ENCODE measurements around the gene CBLB. TPM values are rescaled to one million over a fixed set of nuclear protein-coding genes. Genes with fewer than 3 reads are reported as not detected.

The CBLB gene
- total and polyA plus RNA-seq, 12 donors = 20.4 to 58.9 (median 33.5) TPM

DNA sequence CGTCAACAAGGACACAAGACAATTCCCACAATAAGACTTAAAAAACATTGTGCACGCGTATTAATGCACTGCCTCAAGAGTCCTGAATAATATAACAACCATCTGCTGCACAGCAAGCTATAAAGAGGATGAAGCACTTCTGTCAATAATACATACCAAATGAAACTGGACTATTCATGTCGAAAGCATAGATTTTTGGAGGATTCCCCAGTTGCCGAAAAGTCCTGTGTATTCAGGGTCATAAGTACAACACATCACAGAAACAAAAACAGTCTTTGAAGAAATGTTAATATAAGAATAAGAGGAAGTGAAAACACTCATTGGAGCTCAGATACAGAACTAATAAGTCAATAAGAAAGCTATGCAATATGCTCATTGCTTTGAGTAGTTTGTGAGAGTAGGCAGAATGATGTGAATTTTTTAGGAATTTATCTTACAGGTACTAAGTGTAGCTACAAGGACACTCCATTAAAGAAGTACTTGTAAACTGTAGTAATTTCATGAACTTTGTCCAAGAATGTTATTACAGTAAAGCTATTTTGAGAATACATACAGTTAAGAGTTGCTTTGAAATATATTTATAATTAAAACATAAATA is 31.6 kb downstream of the CBLB start:
- DNase-seq = no peak
- Histone ChIP-seq H3K27me3 (no peaks in the 10 kb centered on the region), H3K4me3 (no peak overlapping the region), H3K27ac (peak overlapping the region in 2 of 5 donors; percentile 2 to 9), H3K9me3 (replicated peaks in 1 of 3) (no peaks in the 10 kb centered on the region), H3K36me3 (replicated peaks in 1 of 2) (no peaks in the 10 kb centered on the region), H3K4me1 (replicated peaks in 1 of 2) (peaks cover 6 to 29% of the 10 kb centered on the region in 2 donors)
- 31 to 53% (median 38%) methylated on average over 5 of the region's 5 CpGs for WGBS, 4 donors
- TF ChIP-seq, protein P1, sequence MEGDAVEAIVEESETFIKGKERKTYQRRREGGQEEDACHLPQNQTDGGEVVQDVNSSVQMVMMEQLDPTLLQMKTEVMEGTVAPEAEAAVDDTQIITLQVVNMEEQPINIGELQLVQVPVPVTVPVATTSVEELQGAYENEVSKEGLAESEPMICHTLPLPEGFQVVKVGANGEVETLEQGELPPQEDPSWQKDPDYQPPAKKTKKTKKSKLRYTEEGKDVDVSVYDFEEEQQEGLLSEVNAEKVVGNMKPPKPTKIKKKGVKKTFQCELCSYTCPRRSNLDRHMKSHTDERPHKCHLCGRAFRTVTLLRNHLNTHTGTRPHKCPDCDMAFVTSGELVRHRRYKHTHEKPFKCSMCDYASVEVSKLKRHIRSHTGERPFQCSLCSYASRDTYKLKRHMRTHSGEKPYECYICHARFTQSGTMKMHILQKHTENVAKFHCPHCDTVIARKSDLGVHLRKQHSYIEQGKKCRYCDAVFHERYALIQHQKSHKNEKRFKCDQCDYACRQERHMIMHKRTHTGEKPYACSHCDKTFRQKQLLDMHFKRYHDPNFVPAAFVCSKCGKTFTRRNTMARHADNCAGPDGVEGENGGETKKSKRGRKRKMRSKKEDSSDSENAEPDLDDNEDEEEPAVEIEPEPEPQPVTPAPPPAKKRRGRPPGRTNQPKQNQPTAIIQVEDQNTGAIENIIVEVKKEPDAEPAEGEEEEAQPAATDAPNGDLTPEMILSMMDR (IDR thresholded peaks at IDR 0.05) = no peak
- TF ChIP-seq POLR2A (IDR thresholded peaks at IDR 0.05) = no peak
- intact Hi-C loops (cut with DNase I) = no loop called here

DNA sequence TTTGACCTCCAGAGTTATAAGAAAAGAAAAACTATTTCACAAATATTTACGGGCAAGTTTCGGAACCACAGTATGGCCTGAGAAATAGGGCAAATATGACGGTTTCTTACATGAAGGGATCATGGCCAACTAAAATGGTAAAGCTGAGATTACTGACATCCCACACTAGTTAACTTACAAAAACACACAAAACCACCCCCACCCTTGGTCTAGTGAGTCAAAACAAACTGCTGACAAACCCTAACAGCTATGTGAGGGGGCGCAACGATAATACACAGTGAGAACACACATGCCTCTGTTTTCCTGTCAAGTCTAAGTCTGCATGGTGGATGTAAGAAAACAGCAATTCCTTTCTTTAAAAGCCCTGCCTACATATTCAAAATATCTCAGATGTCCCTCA is 32.3 kb downstream of the CBLB start:
- no peaks in the 10 kb centered on the region for H3K27me3 ChIP-seq
- intact Hi-C loops (cut with DNase I) = no loop called here
- H3K4me1 ChIP-seq (replicated peaks in 1 of 2) = peaks cover 6 to 29% of the 10 kb centered on the region in 2 donors
- no peaks in the 10 kb centered on the region for H3K36me3 ChIP-seq (replicated peaks in 1 of 2)
- no peak for DNase-seq
- no peaks in the 10 kb centered on the region for H3K9me3 ChIP-seq (replicated peaks in 1 of 3)
- peak overlapping the region in 1 of 5 donors; percentile 22 for H3K27ac ChIP-seq
- no peak overlapping the region for H3K4me3 ChIP-seq
- 66 to 85% (median 79%) methylated on average over 5 of the region's 5 CpGs for whole genome bisulfite sequencing, 4 donors
- TF ChIP-seq, protein P1 (IDR thresholded peaks at IDR 0.05) = no peak
- TF ChIP-seq POLR2A (IDR thresholded peaks at IDR 0.05) = no peak

DNA sequence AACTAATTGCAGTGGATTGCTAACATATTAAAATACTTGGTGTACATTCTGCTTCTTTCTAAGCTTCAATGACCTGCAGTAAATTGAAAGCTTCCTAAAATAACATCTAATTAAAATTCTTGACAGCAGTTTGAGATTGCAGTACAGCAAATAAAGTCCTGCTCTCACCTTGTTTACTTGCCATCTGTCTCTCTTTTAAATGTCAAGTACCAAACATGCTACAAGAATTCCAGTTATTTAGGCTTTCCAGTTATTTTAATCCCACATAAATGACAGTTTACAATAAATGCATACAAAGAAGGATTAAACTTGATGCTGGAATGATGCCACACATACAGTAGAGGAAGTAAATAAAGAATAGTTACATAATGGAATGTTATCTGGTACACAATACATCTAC is 33.2 kb downstream of the CBLB start:
- Histone ChIP-seq H3K27me3 (no peaks in the 10 kb centered on the region), H3K27ac (no peak overlapping the region), H3K4me1 (replicated peaks in 1 of 2) (peaks cover 6 to 31% of the 10 kb centered on the region in 2 donors), H3K4me3 (no peak overlapping the region), H3K36me3 (replicated peaks in 1 of 2) (no peaks in the 10 kb centered on the region), H3K9me3 (replicated peaks in 1 of 3) (no peaks in the 10 kb centered on the region)
- DNase-seq = no peak
- intact Hi-C loops (cut with DNase I) = no loop called here
- TF ChIP-seq, protein P1 (IDR thresholded peaks at IDR 0.05) = no peak
- no peak for TF ChIP-seq POLR2A (IDR thresholded peaks at IDR 0.05)

DNA sequence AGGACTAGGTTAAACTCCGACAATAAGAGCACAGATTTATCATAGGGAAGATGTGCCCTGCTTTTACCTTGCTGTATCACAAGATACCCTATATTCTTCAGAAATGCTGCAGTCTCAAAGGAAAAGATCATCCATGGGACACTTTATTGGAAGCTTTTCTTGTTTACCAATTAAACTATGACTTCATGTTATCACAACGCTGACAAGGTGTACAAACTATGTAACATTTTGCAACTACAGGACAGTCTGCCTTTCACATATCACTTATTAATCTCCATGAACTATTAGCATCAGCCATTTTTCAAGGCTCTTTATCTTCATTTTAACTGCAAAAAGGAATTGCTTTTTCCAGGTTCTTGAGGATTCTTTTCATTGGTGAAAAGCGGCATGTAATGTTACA is 34.0 kb downstream of the CBLB start:
- Histone ChIP-seq H3K27me3 (no peaks in the 10 kb centered on the region), H3K9me3 (replicated peaks in 1 of 3) (no peaks in the 10 kb centered on the region), H3K4me1 (replicated peaks in 1 of 2) (peaks cover 6 to 39% of the 10 kb centered on the region in 2 donors), H3K27ac (no peak overlapping the region), H3K4me3 (no peak overlapping the region), H3K36me3 (replicated peaks in 1 of 2) (no peaks in the 10 kb centered on the region)
- no peak for DNase-seq
- no peak for TF ChIP-seq POLR2A (IDR thresholded peaks at IDR 0.05)
- TF ChIP-seq, protein P1 (IDR thresholded peaks at IDR 0.05) = no peak
- WGBS, 4 donors = 81 to 90% (median 87%) methylated on average over 3 of the region's 3 CpGs
- intact Hi-C loops (cut with DNase I) = no loop called here

Data from adrenal gland (tissue), 12 donors.